Measurements from ENCODE around the gene PUS3.
"Not testable (repeated sequence)": the region's sequence is repeated elsewhere in the genome, so short reads cannot be mapped to it uniquely, and the experiment has no call there.

Gene PUS3

GRCh38 chr11:125857670-125858069 lies 45.3 kb downstream of the PUS3 start:
- not testable (repeated sequence) for DNase-seq

DNA sequence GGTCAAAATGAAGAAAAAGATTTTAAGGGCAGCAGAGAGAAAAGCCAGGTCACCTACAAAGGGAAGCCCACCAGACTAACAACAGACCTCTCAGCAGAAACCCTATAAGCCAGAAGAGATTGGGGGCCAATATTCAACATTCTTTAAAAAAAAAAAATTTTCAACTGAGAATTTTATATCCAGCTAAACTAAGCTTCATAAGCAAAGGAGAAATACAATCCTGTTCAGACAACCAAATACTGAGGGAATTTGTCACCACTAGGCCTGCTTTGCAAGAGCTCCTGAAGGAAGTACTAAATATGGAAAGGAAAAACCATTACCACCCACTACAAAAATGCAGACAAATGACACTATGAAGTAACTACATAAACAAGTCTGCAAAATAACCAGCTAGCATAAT lies 56.8 kb downstream of the PUS3 start:
- no peak for DNase-seq

Data from DMS79 treated with DMSO at 0.1 percent for 48 hours (cell line).